ENCODE results near the gene SLC22A9. TPM values are rescaled to one million over a fixed set of nuclear protein-coding genes. Genes with fewer than 3 reads are reported as not detected.
"Not testable (repeated sequence)": the region's sequence is repeated elsewhere in the genome, so short reads cannot be mapped to it uniquely, and the experiment has no call there.

SLC22A9 gene
- total and polyA plus RNA-seq, 3 experiments from 2014 or later: not detected

DNA sequence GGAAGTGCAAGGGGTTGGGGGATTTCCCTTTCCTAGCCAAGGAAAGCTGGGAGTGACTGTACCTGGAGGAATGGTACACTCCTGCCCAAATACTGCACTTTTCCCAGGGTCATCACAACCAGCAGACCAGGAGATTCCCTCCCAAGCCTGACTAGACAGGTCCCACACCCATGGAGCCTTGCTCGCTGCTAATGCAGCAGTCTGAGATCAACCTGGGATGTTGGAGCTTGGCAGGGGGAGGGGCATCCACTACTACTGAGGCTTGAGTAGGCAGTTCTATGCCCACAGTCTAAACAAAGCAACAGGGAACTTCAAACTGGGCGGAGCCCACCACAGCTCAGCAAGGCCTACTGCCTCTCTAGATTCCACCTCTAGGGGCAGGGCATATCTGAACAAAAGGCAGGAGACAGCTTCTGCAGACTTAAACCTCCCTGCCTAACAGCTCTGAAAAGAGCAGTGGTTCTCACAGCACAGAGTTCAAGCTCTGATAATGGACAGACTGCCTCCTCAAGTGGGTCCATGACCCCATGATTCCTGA lies 58.5 kb downstream of the SLC22A9 start:
- no peak overlapping the region for H3K27ac ChIP-seq (ENCODE audit: low read depth, low read length)
- POLR2A ChIA-PET: no interaction called here
- no peaks in the 10 kb centered on the region for H3K27me3 ChIP-seq (ENCODE audit: insufficient read depth, low read length, poor library complexity, severe bottlenecking)
- DNase-seq: no peak
- Mint-ChIP-seq H3K9me3 (peaks cover 0 to 15% (median 6%) of the 10 kb centered on the region in 5 donors), H3K27ac (no peak overlapping the region), H3K4me3 (no peak overlapping the region), H3K27me3 (peaks cover 25 to 39% of the 10 kb centered on the region in 2 donors), H3K4me1 (no peaks in the 10 kb centered on the region), H3K36me3 (peaks cover 0 to 5% (median 2%) of the 10 kb centered on the region in 3 donors)
- H3K4me1 ChIP-seq (ENCODE audit: insufficient read depth, low read length): no peaks in the 10 kb centered on the region
- no peaks in the 10 kb centered on the region for H3K9me3 ChIP-seq (ENCODE audit: low read length)
- H3K36me3 ChIP-seq (ENCODE audit: insufficient read depth, low read length): no peaks in the 10 kb centered on the region
- CTCF ChIA-PET: no interaction called here
- H3K4me3 ChIP-seq (ENCODE audit: low read length): no peak overlapping the region

DNA sequence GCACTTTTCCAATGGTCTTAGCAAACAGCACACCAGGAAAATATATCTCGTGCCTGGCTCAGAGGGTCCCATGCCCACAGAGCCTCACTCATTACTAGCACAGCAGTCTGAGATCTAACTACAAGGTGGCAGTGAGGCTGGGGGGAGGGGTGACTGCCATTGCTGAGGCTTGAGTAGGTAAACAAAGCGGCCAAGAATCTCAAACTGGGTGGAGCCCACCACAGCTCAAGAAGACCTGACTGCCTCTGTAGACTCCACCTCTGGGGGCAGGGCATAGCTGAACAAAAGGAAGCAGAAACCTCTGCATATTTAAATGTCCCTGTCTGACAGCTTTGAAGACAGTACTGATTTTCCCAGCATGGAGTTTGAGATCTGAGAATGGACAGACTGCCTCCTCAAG lies 61.1 kb downstream of the SLC22A9 start:
- CTCF ChIA-PET; H3K36me3 ChIP-seq (ENCODE audit: insufficient read depth, low read length); H3K27me3 ChIP-seq (ENCODE audit: insufficient read depth, low read length, poor library complexity, severe bottlenecking); H3K27ac Mint-ChIP-seq; DNase-seq; H3K4me1 ChIP-seq (ENCODE audit: insufficient read depth, low read length); H3K4me1 Mint-ChIP-seq; H3K4me3 ChIP-seq (ENCODE audit: low read length); H3K27ac ChIP-seq (ENCODE audit: low read depth, low read length); H3K36me3 Mint-ChIP-seq; H3K4me3 Mint-ChIP-seq; POLR2A ChIA-PET; H3K9me3 ChIP-seq (ENCODE audit: low read length): not testable (repeated sequence)
- H3K27me3 Mint-ChIP-seq: peaks cover 33 to 62% of the 10 kb centered on the region in 2 donors
- peaks cover 0 to 12% (median 2%) of the 10 kb centered on the region in 5 donors for H3K9me3 Mint-ChIP-seq

DNA sequence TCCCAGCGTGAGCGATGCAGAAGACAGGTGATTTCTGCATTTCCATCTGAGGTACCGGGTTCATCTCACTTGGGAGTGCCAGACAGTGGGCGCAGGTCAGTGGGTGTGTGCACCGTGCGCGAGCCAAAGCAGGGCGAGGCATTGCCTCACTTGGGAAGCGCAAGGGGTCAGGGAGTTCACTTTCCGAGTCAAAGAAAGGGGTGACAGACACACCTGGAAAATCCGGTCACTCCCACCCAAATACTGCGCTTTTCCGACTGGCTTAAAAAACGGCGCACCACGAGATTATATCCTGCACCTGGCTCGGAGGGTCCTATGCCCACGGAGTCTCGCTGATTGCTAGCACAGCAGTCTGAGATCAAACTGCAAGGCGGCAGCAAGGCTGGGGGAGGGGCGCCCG lies 65.8 kb downstream of the SLC22A9 start:
- Mint-ChIP-seq H3K4me3 (peak overlapping the region in 1 of 7 donors; percentile 23), H3K27me3 (peaks cover 24 to 44% of the 10 kb centered on the region in 2 donors)
- H3K27ac ChIP-seq (ENCODE audit: low read depth, low read length); H3K27ac Mint-ChIP-seq; CTCF ChIA-PET; H3K27me3 ChIP-seq (ENCODE audit: insufficient read depth, low read length, poor library complexity, severe bottlenecking); H3K36me3 ChIP-seq (ENCODE audit: insufficient read depth, low read length); H3K4me3 ChIP-seq (ENCODE audit: low read length); POLR2A ChIA-PET; H3K36me3 Mint-ChIP-seq; H3K9me3 Mint-ChIP-seq; H3K4me1 Mint-ChIP-seq; DNase-seq; H3K4me1 ChIP-seq (ENCODE audit: insufficient read depth, low read length); H3K9me3 ChIP-seq (ENCODE audit: low read length): not testable (repeated sequence)

DNA sequence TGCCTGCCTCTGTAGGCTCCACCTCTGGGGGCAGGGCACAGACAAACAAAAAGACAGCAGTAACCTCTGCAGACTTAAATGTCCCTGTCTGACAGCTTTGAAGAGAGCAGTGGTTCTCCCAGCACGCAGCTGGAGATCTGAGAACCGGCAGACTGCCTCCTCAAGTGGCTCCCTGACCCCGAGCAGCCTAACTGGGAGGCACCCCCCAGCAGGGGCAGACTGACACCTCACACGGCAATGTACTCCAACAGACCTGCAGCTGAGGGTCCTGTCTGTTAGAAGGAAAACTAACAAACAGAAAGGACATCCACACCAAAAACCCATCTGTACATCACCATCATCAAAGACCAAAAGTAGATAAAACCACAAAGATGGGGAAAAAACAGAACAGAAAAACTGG lies 66.2 kb downstream of the SLC22A9 start:
- H3K4me1 ChIP-seq (ENCODE audit: insufficient read depth, low read length); H3K4me1 Mint-ChIP-seq; DNase-seq; POLR2A ChIA-PET; H3K4me3 Mint-ChIP-seq; H3K9me3 ChIP-seq (ENCODE audit: low read length); H3K9me3 Mint-ChIP-seq; H3K27ac ChIP-seq (ENCODE audit: low read depth, low read length); CTCF ChIA-PET; H3K4me3 ChIP-seq (ENCODE audit: low read length); H3K27ac Mint-ChIP-seq; H3K36me3 Mint-ChIP-seq; H3K27me3 ChIP-seq (ENCODE audit: insufficient read depth, low read length, poor library complexity, severe bottlenecking); H3K36me3 ChIP-seq (ENCODE audit: insufficient read depth, low read length): not testable (repeated sequence)
- peaks cover 20 to 40% of the 10 kb centered on the region in 2 donors for H3K27me3 Mint-ChIP-seq

DNA sequence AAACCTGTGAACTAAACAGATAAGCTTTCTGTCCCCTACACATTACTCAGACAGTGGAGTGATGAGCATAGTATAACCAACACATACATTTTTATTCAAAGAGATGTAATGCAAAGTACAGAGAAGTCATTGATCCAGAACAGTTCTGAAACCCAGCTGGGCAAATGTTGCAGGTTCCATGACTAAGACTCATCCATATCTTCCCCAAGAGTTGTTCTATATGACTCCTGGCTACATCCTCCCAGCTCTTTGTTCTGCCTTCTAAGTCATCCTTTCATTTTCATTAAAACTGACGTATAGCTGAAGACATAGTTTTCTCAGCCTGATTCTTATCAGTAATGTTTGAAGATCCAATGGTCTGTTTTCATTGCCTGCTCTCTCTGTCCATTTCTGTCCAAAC lies 74.1 kb downstream of the SLC22A9 start:
- H3K27me3 ChIP-seq (ENCODE audit: insufficient read depth, low read length, poor library complexity, severe bottlenecking): no peaks in the 10 kb centered on the region
- H3K27me3 Mint-ChIP-seq: peaks cover 0 to 6% of the 10 kb centered on the region in 2 donors
- H3K36me3 Mint-ChIP-seq: no peaks in the 10 kb centered on the region
- no peaks in the 10 kb centered on the region for H3K9me3 ChIP-seq (ENCODE audit: low read length)
- H3K4me1 ChIP-seq (ENCODE audit: insufficient read depth, low read length): peaks cover 5% of the 10 kb centered on the region
- H3K36me3 ChIP-seq (ENCODE audit: insufficient read depth, low read length): no peaks in the 10 kb centered on the region
- no peak overlapping the region for H3K27ac ChIP-seq (ENCODE audit: low read depth, low read length)
- H3K27ac Mint-ChIP-seq: no peak overlapping the region
- DNase-seq: no peak
- peaks cover 0 to 6% (median 0%) of the 10 kb centered on the region in 5 donors for H3K9me3 Mint-ChIP-seq
- H3K4me3 ChIP-seq (ENCODE audit: low read length): no peak overlapping the region
- H3K4me3 Mint-ChIP-seq: no peak overlapping the region
- ChIA-PET POLR2A (no interaction called here), CTCF (interaction anchor here (0.9 kb wide), 1 partner anchor 9 kb away, joined by 3 read pairs; no protein-coding TSS in a partner anchor)
- peaks cover 10 to 22% (median 13%) of the 10 kb centered on the region in 3 donors for H3K4me1 Mint-ChIP-seq

DNA sequence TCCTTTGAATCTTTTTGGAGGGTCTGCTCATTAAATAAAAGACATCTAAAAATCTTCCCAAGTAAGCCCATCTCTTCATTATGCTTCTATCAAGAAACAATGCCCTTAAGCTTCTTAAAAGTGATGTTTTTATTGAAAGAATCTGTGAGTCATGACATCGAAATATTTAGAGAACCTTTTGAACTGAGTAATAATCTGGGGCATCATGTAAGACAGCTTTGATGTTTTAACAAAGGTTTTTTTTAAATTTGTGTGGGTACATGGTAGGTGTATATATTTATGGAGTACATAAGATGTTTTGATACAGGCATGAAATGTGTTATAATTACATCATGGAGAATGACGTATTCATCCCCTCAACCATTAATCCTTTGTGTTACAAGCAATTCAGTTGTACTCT lies 74.6 kb downstream of the SLC22A9 start:
- H3K4me3 Mint-ChIP-seq: no peak overlapping the region
- no peak overlapping the region for H3K27ac Mint-ChIP-seq
- POLR2A ChIA-PET: no interaction called here
- peaks cover 10 to 23% (median 13%) of the 10 kb centered on the region in 3 donors for H3K4me1 Mint-ChIP-seq
- CTCF ChIA-PET: no interaction called here
- Histone ChIP-seq H3K4me3 (ENCODE audit: low read length) (no peak overlapping the region), H3K4me1 (ENCODE audit: insufficient read depth, low read length) (peaks cover 5% of the 10 kb centered on the region), H3K27ac (ENCODE audit: low read depth, low read length) (no peak overlapping the region), H3K36me3 (ENCODE audit: insufficient read depth, low read length) (no peaks in the 10 kb centered on the region), H3K9me3 (ENCODE audit: low read length) (no peaks in the 10 kb centered on the region), H3K27me3 (ENCODE audit: insufficient read depth, low read length, poor library complexity, severe bottlenecking) (no peaks in the 10 kb centered on the region)
- no peaks in the 10 kb centered on the region for H3K36me3 Mint-ChIP-seq
- peaks cover 0 to 6% (median 0%) of the 10 kb centered on the region in 5 donors for H3K9me3 Mint-ChIP-seq
- no peak for DNase-seq
- peaks cover 0 to 6% of the 10 kb centered on the region in 2 donors for H3K27me3 Mint-ChIP-seq

DNA sequence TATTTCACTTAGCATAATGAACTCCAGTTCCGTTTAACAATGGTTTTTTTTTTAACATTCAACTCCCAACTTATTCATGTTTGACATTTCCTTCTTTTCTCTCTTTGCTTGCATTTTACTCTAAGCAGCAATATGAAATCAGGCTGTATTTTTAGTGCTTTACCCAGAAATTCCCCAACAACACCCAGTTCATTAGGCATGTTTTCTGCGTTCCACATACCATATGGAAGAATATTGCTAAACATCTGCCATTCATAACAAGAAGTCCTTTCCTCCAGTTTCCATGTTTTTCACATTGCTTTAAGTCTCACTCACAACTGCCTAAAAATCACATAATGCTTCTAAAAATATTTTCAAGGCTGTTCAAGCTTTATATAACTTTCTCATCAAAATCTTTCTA lies 75.5 kb downstream of the SLC22A9 start:
- Histone ChIP-seq H3K9me3 (ENCODE audit: low read length) (no peaks in the 10 kb centered on the region), H3K27ac (ENCODE audit: low read depth, low read length) (no peak overlapping the region), H3K4me1 (ENCODE audit: insufficient read depth, low read length) (peaks cover 5% of the 10 kb centered on the region), H3K27me3 (ENCODE audit: insufficient read depth, low read length, poor library complexity, severe bottlenecking) (no peaks in the 10 kb centered on the region), H3K4me3 (ENCODE audit: low read length) (no peak overlapping the region), H3K36me3 (ENCODE audit: insufficient read depth, low read length) (no peaks in the 10 kb centered on the region)
- no peak overlapping the region for H3K27ac Mint-ChIP-seq
- ChIA-PET CTCF (no interaction called here), POLR2A (no interaction called here)
- peaks cover 0 to 6% (median 0%) of the 10 kb centered on the region in 5 donors for H3K9me3 Mint-ChIP-seq
- H3K4me1 Mint-ChIP-seq: peaks cover 10 to 23% (median 13%) of the 10 kb centered on the region in 3 donors
- no peak overlapping the region for H3K4me3 Mint-ChIP-seq
- DNase-seq: no peak
- no peaks in the 10 kb centered on the region for H3K36me3 Mint-ChIP-seq
- peaks cover 0 to 6% of the 10 kb centered on the region in 2 donors for H3K27me3 Mint-ChIP-seq

DNA sequence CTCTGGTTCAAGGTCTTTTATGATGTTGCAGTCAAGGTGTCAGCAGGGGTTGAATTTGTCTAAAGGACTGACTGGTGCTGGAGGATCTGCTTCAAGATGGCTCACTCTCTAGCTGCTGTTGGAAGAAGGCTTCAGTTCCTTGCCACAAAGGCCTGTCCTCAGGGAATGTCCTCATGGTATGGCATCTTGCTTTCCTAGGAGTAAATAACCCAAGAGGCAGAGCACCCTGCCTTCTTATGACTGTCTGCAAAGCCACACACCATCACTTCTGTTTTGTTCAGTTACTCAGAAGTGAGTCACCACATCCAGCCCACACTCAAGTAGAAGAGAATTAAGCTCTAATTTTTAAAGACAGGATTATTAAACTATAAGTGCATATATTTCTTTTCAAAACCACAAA lies 76.1 kb downstream of the SLC22A9 start:
- no peak overlapping the region for H3K4me3 Mint-ChIP-seq
- peaks cover 0 to 6% of the 10 kb centered on the region in 2 donors for H3K27me3 Mint-ChIP-seq
- H3K4me3 ChIP-seq (ENCODE audit: low read length): no peak overlapping the region
- H3K27ac Mint-ChIP-seq: peak overlapping the region in 2 of 8 donors; percentile 16 to 29
- H3K9me3 Mint-ChIP-seq: peaks cover 0 to 6% (median 0%) of the 10 kb centered on the region in 5 donors
- H3K4me1 Mint-ChIP-seq: peaks cover 10 to 23% (median 13%) of the 10 kb centered on the region in 3 donors
- DNase-seq: no peak
- ChIA-PET POLR2A (no interaction called here), CTCF (no interaction called here)
- no peaks in the 10 kb centered on the region for H3K27me3 ChIP-seq (ENCODE audit: insufficient read depth, low read length, poor library complexity, severe bottlenecking)
- H3K36me3 ChIP-seq (ENCODE audit: insufficient read depth, low read length): no peaks in the 10 kb centered on the region
- H3K27ac ChIP-seq (ENCODE audit: low read depth, low read length): no peak overlapping the region
- no peaks in the 10 kb centered on the region for H3K9me3 ChIP-seq (ENCODE audit: low read length)
- peaks cover 5% of the 10 kb centered on the region for H3K4me1 ChIP-seq (ENCODE audit: insufficient read depth, low read length)
- H3K36me3 Mint-ChIP-seq: no peaks in the 10 kb centered on the region

DNA sequence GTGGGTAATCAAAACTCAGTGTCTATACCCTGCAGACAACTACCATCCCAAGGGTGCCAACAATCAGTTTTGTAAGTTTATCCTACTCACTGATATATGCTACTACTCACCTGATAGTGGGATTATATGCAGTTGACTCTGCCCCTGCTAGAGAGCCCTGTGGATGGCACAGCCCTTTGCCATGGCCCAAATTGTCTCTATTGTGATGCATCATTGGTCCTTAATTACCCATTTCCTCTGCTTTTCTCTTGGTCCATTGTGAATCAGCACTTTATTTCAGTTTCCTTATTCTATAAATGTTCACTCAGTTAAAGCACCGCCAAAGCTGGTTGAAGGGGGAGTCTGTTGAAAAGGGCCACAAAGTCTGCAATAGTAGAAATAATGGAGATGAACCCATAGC lies 79.1 kb downstream of the SLC22A9 start:
- ChIA-PET CTCF (no interaction called here), POLR2A (no interaction called here)
- Histone ChIP-seq H3K36me3 (ENCODE audit: insufficient read depth, low read length) (no peaks in the 10 kb centered on the region), H3K9me3 (ENCODE audit: low read length) (no peaks in the 10 kb centered on the region), H3K27me3 (ENCODE audit: insufficient read depth, low read length, poor library complexity, severe bottlenecking) (no peaks in the 10 kb centered on the region), H3K4me1 (ENCODE audit: insufficient read depth, low read length) (peaks cover 5% of the 10 kb centered on the region), H3K27ac (ENCODE audit: low read depth, low read length) (no peak overlapping the region), H3K4me3 (ENCODE audit: low read length) (no peak overlapping the region)
- Mint-ChIP-seq H3K27me3 (peaks cover 5 to 12% of the 10 kb centered on the region in 2 donors), H3K4me1 (peaks cover 10 to 23% (median 13%) of the 10 kb centered on the region in 3 donors), H3K9me3 (no peaks in the 10 kb centered on the region), H3K36me3 (no peaks in the 10 kb centered on the region), H3K27ac (no peak overlapping the region), H3K4me3 (no peak overlapping the region)
- DNase-seq: no peak
